Measurements from ENCODE around the gene MRPL46.

- TF ChIP-seq ZNF274 (CRISPR knock-in tag; IDR thresholded peaks at IDR 0.05) (no peak), ZNF362 (CRISPR knock-in tag; IDR thresholded peaks at IDR 0.05; ENCODE audit: borderline replicate concordance) (no peak), ZNF710 (CRISPR knock-in tag; IDR thresholded peaks at IDR 0.05; ENCODE audit: borderline replicate concordance) (no peak), AFF4 (CRISPR knock-in tag; IDR thresholded peaks at IDR 0.05) (no peak), ZNF580 (CRISPR knock-in tag; IDR thresholded peaks at IDR 0.05; ENCODE audit: borderline replicate concordance, low read depth) (no peak)
These were observed 37.1 kb downstream of the MRPL46 start for GRCh38 chr15:88430051-88430450.
